NCI-H1048 (cell line): Measurements from ENCODE around the gene RNH1.

Experiments used
- DNase-seq: peaks from one replicate; lab custom pipeline; 2025; lab: John Stamatoyannopoulos, UW

Gene RNH1

DNA sequence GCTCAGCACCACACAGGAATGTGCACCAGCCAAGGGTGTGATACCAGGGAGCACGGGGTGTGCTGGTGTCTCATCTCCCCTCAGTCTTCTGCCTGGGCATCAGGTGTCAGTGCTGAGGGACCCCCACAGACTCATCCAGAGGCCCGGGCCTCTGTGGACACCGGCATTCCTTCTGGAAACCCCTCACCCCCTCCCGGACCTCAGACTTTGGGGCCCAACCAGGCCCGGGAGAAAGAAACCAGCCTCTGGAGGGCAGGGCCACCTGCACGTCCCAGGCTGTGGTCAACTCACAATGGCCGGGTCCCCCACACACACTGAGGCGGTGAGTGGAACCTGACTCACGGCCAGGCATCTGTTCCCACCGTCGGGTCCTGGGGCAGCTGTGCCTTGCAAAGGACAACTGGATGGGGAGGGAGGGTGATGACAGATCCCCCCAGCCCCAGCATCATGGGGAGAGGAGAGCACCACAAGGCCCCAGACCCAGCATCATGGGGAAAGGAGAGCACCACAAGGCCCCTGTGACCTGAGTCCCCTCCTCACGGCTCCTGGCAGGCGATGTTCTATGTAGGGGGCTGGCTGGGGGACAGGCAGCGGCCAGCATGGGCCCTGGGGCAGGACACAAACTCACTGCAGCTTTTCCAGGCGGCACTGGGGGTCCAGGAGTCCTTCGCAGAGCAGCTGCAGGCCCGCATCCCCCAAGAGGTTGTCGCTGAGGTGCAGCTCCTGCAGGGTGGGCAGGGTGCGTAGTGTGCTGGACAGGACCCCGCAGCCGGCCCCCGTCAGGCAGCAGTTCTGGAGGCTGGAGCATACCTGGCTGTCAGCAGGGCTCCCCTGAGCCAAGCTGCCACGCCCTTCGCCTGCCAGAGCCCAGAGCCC is 7.6 kb downstream of the RNH1 start:
- no peak for DNase-seq

DNA sequence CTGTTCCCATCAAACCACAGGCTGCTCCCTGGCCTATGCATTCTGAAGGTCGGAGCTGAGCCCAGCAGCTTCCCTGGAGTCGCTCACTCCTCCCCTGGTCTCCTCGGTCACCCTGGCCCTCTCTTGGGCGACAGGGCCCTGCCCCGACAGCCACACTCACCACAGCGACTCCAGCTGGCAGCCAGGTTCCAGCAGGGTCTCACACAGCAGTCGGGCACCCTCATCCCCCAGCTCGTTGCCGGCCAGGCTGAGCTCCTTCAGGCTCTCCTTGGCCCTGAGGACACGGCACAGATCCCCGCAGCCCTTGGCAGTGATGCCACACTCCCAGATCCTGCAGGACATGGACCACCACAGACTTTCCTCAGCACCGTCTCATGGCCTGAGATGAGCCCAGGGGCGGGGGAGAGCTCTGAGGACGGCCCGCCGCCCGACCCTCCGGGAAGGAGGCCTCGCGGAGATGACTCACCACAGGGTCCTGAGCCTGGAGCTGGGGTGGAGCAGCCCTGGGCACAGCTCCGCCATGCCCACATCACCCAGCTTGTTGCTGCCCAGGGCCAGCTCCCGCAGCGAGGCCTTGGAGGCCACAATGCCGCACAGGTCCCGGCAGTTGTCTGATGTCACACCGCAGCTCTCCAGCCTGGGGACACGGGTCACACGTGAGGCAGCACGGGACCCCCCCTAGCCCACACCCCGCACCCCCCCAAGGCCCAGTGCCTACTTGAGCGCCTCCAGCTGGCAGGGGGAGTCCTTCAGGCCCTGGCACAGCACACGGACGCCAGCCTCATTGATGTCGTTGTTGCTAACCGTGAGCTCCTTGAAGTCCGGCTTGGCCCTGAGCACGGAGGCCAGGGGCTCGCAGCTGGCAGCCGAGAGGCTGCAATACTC is 8.5 kb downstream of the RNH1 start:
- no peak for DNase-seq

DNA sequence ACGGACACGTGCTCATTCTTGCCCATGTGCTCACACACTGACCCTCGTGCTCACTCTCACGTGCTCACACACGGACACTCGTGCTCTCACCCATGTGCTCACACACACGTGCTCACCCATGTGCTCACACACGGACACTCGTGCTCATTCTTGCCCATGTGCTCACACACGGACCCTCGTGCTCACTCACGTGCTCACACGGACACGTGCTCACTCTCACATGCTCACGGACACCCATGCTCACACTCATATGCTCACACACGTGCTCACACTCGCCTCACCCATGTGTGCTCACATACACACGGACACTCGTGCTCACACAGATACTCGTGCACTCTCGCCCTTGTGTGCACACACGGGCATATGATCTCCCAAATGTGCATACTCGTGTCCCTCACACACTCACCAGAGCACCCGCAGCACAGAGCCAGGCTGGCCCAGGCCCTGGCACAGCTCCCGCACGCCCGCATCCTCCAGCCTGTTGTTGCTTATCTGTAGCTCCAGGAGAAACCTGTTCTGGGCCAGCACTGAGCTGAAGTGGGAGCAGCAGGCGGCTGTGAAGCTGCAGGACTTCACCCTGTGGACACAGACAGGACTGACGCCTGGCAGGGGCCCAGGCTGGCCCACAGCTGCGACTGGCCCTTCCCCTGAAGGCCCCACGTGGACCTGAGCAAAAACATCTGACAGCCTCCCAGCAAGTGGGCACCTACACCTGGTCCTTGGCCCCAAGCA is 9.3 kb downstream of the RNH1 start:
- no peak for DNase-seq

DNA sequence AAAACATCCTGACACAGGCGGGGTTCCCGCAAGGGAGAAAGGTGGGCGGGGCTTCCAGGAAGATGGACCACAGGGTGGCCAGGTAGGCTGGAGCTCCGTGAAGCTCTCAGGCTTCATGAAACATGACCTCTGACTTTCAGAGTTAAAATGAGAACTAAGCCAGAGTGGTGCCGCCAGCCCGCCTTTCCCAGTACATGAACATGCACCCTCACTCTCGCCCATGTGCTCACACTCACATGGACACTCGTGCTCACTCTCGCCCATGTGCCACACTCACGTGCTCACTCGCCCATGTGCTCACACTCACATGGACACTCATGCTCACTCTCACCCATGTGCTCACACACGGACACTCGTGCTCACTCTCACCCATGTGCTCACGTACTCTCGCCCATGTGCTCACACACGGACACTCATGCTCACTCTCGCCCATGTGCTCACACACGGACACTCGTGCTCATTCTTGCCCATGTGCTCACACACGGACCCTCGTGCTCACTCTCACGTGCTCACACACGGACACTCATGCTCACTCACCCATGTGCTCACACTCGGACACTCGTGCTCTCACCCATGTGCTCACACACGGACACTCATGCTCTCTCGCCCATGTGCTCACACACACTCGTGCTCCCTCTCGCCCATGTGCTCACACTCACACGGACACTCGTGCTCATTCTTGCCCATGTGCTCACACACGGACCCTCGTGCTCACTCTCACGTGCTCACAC is 10.0 kb downstream of the RNH1 start:
- no peak for DNase-seq

DNA sequence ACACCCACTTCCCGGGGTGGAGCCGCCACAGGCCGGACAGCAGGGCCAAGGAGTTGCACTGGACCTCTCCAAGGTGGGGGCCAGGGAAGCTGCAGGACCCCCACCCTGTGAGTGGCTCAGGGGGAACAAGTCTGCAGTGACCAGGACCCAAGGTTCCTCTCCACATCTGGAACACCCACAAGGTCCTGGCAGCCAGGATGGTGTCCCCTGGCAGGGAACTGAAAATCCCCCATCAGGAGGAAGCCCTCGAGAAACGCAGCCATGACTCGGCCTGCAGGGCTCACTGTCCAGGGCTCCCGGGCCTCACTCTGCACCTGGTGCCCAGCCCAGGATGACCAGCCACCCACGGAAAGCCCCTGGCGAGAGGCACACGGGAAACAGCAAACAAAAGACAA is 11.5 kb downstream of the RNH1 start:
- no peak for DNase-seq

DNA sequence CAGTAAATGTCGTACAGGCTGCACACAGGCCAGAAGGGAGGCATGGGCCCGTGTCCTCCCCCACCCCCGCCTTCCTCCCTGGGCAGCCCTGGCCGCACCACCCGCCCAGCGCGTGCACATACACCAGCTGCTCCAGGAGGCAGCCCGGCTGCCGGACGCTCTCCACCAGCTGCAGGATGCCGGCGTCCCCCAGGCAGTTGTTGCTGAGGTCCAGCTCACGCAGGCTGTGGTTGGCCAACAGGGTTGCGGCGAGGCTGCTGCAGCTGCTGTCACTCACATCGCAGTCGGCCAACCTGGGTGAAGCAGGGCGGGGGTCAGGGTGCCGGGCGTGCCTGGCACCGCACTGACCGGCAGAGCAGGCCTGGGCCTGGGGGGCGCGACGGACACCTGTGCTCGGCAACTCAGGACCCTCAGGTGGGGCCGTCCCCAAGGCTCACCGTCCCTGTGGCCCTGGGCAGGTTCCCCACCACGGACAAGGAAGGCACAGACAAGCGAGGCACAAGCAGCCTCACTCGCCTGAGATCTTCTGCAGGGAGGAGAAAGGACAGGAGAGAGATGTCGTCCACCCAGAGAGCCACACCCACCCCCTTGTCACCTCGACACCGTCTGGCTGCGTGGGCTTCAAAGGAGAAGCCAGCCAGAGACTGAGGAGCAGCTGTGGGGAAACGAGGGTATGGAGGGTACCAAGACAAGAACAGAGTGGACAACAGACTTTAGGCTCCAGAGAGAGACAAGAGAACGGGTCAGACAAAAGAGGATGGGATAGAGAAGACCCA is 12.1 kb downstream of the RNH1 start:
- DNase-seq = no peak

DNA sequence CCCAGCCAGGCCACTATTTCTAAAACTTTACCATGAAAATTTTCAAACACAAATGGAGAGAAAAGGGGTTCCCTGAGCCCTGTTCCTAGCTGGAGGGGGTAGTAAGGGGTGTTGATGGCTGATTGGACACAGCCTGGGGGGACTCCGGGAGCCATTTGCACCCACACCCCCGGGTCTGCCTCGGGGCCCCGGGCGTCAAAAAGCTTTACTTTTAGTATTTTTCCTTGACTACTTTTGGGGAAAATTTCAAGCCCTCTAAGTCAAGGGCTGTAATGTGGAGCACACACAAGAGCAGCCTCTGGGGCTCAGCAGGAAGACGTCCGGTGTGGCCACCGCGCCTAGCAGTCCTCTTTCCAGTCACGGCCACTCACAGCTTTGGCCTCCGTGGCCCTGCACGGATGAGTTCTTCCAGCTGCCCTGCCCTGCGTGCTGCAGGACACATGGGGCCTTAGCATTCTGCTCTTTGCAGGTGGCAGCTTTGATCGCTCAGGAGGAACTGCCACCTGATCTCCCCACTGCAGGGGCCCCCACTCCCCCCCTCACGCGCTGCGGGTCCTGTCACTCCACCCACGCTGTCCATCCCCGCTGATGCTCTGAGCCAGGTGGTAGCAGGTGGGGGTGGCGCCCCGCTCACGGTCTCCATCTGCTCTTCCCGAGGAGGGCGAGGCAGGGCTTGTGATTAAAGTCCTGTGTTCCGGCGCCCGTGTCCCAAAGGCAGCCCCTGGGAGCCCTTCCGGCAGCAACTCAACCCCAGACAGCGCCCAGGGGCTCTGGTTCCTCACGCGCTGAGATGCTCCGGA is 14.4 kb downstream of the RNH1 start:
- DNase-seq = no peak

DNA sequence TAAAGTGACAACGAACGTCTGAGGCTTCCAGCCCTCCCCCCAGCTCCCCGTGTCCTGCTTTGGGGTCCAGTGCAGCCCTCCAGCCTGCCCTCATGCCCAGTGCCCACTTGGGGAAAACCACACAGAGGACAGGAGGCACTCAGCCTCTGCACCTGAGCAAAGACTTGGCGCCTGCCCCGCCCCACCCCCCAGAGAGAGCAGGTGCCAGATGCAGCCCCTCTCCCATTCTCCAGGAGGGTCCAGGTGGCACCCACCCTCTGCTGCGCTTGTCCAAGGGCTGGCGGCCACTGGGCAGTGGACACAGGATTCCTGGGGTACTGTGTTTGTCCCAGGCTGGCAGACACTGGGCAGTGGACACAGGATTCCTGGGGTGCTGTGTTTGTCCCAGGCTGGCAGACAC is 15.7 kb downstream of the RNH1 start:
- DNase-seq = no peak

DNA sequence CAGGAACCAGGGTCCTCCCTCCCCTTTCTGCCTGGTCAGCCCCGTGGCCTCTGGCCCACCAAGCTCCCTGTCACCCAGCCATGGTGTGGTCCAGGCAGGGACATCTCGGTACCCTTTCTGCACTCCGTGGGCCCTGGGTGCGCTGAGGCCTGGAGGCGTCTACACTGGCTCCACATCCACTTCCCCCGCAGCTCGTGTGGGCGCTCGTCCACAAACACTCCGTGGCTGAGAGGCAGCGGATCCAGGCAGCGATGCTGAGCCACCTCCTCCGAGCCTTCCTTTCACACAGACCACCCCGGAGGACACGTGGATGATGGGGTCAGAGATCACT is 16.1 kb downstream of the RNH1 start:
- DNase-seq = no peak

DNA sequence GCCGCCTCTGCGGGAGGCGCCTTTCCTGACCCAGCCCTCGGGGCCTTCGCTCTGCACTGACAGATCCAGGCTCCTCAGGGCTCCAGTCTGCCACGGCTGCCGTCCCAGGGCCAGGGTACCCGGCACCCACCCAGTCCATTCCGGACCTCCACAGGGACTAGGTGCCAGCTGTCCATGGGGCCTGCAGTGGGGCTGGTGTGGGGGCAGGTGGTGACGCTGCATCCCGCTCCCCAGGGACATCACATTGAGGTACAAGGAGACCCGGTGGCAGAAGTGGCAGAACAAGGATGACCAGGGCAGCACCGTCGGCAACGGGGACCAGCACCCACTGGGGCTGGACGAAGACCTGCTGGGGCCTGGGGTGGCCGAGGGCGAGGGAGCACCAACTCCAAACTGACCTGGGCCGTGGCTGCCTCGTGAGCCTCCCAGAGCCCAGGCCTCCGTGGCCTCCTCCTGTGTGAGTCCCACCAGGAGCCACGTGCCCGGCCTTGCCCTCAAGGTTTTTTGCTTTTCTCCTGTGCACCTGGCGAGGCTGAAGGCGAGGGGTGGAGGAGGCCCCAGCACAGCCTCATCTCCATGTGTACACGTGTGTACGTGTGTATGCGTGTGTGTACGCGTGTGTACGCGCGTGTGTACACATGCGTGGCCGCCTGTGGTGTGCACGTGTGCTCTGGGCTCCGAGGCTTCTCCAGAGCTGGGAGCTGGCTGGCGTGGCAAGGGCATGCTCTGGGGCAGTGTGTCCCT is 16.7 kb downstream of the RNH1 start:
- DNase-seq = no peak

DNA sequence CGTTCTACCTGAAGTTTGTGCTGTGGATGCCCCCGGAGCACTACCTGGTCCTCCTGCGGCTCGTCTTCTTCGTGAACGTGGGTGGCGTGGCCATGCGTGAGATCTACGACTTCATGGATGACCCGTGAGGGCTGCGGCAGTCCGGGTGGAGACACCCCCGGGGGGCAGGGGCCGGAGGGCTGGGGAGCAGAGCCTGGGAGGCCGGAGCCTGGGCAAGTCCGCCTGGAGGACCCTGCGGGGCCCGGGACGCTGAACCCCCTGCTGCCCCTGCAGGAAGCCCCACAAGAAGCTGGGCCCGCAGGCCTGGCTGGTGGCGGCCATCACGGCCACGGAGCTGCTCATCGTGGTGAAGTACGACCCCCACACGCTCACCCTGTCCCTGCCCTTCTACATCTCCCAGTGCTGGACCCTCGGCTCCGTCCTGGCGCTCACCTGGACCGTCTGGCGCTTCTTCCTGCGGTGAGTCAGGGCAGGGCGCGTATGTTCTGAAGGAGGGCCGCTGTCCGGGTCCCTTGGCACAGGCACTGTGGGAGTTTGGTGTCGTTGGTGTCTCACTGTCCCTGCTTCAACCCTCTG is 17.3 kb downstream of the RNH1 start:
- no peak for DNase-seq

DNA sequence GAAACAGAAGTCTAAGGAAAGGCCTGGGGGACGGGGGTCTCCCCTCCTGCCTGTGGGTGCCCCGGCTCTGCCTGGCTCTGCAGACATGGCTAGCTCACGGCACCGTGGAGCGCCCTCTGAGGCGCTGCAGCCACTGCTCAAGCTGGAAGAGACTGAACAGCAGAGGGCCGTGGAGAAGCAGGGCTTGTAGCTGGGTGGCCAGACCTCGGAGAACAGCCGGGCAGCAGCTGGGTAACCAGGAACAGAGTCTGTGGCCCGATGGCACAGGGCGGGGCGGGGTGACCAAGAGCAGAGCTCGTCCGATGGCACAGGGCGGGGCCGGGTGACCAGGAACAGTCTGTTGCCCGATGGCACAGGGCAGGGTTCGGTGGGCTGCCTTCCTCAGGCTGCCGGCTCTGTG is 18.1 kb downstream of the RNH1 start:
- no peak for DNase-seq

DNA sequence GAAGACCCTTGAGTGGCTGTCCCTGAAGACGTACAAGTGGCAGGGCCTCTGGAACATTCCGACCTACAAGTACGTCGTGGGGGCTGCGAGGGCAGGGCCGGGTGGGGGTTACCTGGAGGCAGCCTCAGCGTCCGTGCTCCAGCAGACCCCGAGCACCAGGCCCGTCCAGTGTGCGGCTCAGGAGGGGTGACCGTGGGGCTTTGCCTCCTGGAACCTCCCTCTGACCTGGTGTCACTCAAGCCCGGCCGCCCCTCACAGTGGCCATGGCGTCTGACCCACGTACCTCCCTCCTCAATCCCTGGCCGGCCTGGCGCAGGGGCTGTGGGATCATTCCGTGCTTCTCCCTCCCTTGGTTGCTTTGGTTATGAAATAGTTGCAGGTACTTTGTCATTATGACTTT is 18.5 kb downstream of the RNH1 start:
- no peak for DNase-seq

DNA sequence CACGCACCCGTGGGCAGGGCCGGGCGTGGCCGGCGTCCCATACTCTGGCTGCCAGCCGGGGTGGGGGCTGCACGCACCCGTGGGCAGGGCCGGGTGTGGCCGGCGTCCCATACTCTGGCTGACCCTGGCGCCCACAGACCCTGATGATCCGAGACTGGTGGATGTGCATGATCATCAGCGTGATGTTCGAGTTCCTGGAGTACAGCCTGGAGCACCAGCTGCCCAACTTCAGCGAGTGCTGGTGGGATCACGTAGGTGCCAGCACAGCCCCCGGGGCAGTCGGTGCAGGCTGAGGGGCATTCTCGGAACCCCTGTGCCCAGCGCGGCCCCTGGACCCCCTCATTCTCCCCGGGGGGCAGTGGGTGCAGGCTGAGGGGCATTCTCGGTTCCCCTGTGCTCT is 19.0 kb downstream of the RNH1 start:
- DNase-seq = no peak

DNA sequence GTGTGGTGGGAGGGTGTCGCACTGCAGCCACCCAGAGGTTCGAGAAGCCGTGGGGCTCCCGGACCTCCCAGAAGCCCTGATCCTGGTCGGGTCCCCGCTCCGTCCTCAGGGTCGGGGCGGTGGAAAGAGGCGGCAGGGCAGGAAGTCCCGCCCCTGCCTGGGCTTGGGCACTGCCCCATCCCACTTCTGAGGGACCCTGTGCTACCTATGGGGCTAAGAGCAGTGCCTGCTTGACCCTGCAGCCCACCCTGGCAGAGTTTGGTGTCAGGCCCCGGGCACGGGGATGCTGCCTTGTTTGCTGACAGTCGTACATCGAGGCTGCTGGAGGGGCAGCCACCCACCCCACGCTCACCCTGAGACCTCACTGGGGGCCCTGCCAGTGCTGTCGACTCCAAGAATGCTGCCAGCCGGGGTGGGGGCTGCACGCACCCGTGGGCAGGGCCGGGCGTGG is 19.4 kb downstream of the RNH1 start:
- no peak for DNase-seq

DNA sequence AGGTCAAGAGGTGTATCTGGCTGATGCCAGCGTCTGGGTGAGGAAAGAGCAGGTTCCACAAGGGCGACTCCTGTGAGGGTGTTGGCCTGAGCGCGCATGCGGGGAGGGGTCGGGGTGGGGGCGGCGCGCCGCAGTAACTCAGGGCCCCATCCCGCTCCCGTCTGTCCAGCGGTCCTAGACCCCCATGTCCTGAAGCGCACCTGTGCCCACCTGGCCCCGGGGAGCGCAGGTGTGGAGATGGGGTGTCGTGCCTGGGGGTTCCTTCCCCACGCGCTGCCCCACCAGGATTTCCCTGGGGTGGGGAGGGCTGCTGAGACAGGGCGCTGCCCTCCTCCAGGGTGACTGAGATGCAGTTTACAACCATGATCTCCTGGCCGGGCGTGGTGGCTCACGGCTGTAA is 20.9 kb downstream of the RNH1 start:
- DNase-seq = no peak

DNA sequence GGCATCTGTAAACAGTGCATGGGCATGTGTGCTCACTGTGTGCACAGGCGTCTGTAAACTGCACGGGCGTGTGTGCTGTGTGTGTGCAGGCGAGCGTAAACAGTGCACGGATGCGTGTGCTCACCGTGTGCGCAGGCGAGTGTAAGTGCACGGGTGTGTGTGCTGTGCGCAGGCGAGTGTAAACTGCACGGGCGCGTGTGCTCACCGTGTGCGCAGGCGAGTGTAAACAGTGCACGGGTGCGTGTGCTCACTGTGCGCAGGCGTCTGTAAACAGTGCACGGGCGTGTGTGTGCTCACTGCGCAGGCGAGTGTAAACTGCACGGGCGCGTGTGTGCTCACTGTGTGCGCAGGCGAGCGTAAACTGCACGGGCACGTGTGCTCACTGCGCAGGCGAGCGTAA is 22.4 kb downstream of the RNH1 start:
- DNase-seq = no peak

DNA sequence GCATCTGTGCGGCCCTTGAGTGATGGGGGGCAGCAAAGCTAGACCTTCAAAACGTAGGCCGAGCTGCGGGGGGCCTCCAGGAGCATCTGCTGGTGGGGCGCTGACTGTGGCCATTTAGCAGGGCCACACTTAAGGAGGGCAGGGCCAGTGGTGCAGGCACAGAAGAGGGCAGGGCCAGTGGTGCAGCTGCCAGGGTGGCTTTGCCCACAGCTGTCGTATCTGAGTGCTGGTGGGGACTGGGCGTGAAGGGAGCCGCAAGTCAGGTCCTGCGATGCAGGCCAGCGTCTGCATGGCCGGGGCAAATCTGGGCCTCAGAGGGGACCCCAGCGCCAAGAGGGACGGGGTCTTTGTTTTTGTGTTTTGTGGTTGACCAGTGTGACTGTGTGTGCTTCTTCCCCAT is 27.7 kb downstream of the RNH1 start:
- DNase-seq = no peak

DNA sequence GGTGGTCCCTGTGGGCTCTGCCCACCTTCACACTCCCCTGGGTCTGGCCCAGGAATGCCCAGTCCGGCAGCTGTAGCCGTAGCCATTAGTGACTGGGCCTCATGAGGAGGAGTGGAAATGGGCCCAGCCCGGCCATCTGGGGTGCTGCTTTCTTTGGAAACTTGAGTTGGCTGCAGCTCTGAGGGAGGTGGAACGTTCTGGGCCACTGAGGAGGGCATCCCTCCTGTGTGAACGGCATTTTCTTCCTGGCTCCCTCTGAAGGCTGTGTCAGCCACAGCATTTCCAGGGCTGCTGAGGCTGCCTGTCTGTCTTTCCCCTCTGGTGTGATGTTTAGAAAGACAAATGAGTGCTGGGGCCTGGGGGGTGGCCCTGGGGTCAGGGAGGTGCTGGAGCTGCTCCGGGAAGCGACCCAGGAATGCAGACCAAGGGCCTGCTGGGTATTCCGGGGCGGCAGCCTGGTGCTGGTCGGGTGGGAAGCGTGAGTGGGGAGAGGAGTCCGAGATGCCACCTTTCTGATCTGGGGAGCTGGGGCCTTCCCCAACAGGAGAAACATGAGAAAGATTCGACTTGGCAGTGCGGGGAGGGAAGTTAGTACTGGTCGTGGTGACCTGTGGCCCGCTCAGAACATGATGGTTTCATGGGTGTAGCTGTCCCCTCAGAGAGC is 29.9 kb downstream of the RNH1 start:
- no peak for DNase-seq
